HEK293 (cell line): ENCODE data around the gene APOL4.

Source experiments
- CTCF ChIA-PET: fragments of 350-600 bp; formaldehyde crosslinking; extraction: SDS; loops from one replicate; lab custom pipeline; 2021; ENCODE audit warnings: antibody characterized with exemption; lab: Yijun Ruan, JAX
- POLR2A ChIA-PET: fragments of 300-600 bp; formaldehyde crosslinking; extraction: SDS; loops from one replicate; lab custom pipeline; 2020; ENCODE audit warnings: antibody characterized with exemption, inconsistent platforms; lab: Yijun Ruan, JAX
- H3K27ac ChIP-seq: fragments of 200-500 bp; sonication (Bioruptor generic); 2 replicates; pipeline ENCODE4 v1.5.1; 2014; ENCODE audit warnings: low read depth, low read length, control low read depth, inconsistent platforms; ENCODE audit errors: extremely low read depth
- H3K36me3 ChIP-seq, 2 experiments: fragments of 200-500 bp in 1 of 2; sonication (Bioruptor generic) in 1 of 2; 1 replicate in 1 of 2; 2 replicates in 1 of 2; pipeline ENCODE4 v1.5.1; 2014 to 2017; ENCODE audit warnings: inconsistent platforms in 2 of 2, low read length in 2 of 2; ENCODE audit not compliant: control insufficient read depth in 2 of 2, insufficient read depth in 1 of 2
- H3K4me1 ChIP-seq: fragments of 200-500 bp; sonication (Bioruptor generic); 2 replicates; pipeline ENCODE4 v1.5.1; 2014; ENCODE audit warnings: mild to moderate bottlenecking, low read length, inconsistent platforms; ENCODE audit not compliant: control insufficient read depth, insufficient read depth
- H3K4me3 ChIP-seq: 2 replicates; pipeline ENCODE4 v1.5.1; 2011; ENCODE audit warnings: low read depth, mild to moderate bottlenecking, control low read depth, low read length, moderate library complexity
- H3K9me3 ChIP-seq: fragments of 200-500 bp; sonication (Bioruptor generic); 2 replicates; pipeline ENCODE4 v1.5.1; 2014; ENCODE audit warnings: low read depth, low read length, inconsistent platforms; ENCODE audit not compliant: control insufficient read depth, insufficient read depth
- GFI1B ChIP-seq: fragments of 450-650 bp; formaldehyde crosslinking; IDR thresholded peaks from 2 replicates; pipeline ENCODE4 v1.5.1; 2016; ENCODE audit warnings: missing biosample characterization, missing genetic modification characterization
- KLF7 ChIP-seq: fragments of 450-650 bp; formaldehyde crosslinking; IDR thresholded peaks from 2 replicates; pipeline ENCODE4 v1.5.1; 2016; ENCODE audit warnings: missing biosample characterization, missing genetic modification characterization, borderline replicate concordance
- KLF8 ChIP-seq: fragments of 450-650 bp; formaldehyde crosslinking; IDR thresholded peaks from 2 replicates; pipeline ENCODE4 v1.5.1; 2016; ENCODE audit warnings: missing biosample characterization, missing genetic modification characterization
- SETDB1 ChIP-seq: IDR thresholded peaks from one replicate; pipeline ENCODE4 v1.6.1; 2017; ENCODE audit warnings: mild to moderate bottlenecking, low read length, moderate library complexity, mixed read lengths; ENCODE audit not compliant: insufficient read length
- ZBTB1 ChIP-seq: fragments of 450-650 bp; formaldehyde crosslinking; IDR thresholded peaks from 2 replicates; pipeline ENCODE4 v1.5.1; 2016; ENCODE audit warnings: missing biosample characterization, missing genetic modification characterization
- ZBTB49 ChIP-seq: fragments of 450-650 bp; formaldehyde crosslinking; IDR thresholded peaks from 2 replicates; pipeline ENCODE4 v1.5.1; 2016; ENCODE audit warnings: missing biosample characterization, missing genetic modification characterization, low read depth
- ZBTB6 ChIP-seq: fragments of 450-650 bp; formaldehyde crosslinking; IDR thresholded peaks from 2 replicates; pipeline ENCODE4 v1.5.1; 2017; ENCODE audit warnings: missing biosample characterization, missing genetic modification characterization
- ZBTB7A ChIP-seq: fragments of 450-650 bp; formaldehyde crosslinking; IDR thresholded peaks from 2 replicates; pipeline ENCODE4 v1.5.1; 2016; ENCODE audit warnings: low read depth, missing biosample characterization, missing genetic modification characterization
- ZNF248 ChIP-seq: fragments of 450-650 bp; formaldehyde crosslinking; IDR thresholded peaks from 2 replicates; pipeline ENCODE4 v1.5.1; 2017; ENCODE audit warnings: missing biosample characterization, missing genetic modification characterization
- ZNF274 ChIP-seq, 2 experiments: fragments of 200-500 bp in 1 of 2; fragments of 450-650 bp in 1 of 2; sonication (Bioruptor generic) in 1 of 2; formaldehyde crosslinking in 1 of 2; IDR thresholded peaks; 2 replicates each; pipeline versions ENCODE4 v1.5.1 to v1.6.1; 2014 to 2016; ENCODE audit warnings: borderline replicate concordance in 1 of 2, inconsistent platforms in 1 of 2, low read length in 1 of 2, missing biosample characterization in 1 of 2, missing genetic modification characterization in 1 of 2
- ZNF335 ChIP-seq: fragments of 450-650 bp; formaldehyde crosslinking; conservative IDR thresholded peaks from 2 replicates; pipeline ENCODE4 v1.5.1; 2016; ENCODE audit warnings: missing biosample characterization, missing genetic modification characterization
- ZNF37A ChIP-seq: fragments of 450-650 bp; IDR thresholded peaks from 2 replicates; pipeline ENCODE4 v1.5.1; 2018; ENCODE audit warnings: missing biosample characterization, missing genetic modification characterization
- ZNF473 ChIP-seq: fragments of 450-650 bp; formaldehyde crosslinking; IDR thresholded peaks from 2 replicates; pipeline ENCODE4 v1.5.1; 2017; ENCODE audit warnings: missing biosample characterization, missing genetic modification characterization
- ZNF488 ChIP-seq: fragments of 450-650 bp; formaldehyde crosslinking; IDR thresholded peaks from 2 replicates; pipeline ENCODE4 v1.5.1; 2016; ENCODE audit warnings: missing biosample characterization, missing genetic modification characterization
- ZNF510 ChIP-seq: fragments of 450-650 bp; formaldehyde crosslinking; IDR thresholded peaks from 2 replicates; pipeline ENCODE4 v1.5.1; 2018; ENCODE audit warnings: mild to moderate bottlenecking, missing genetic modification characterization, missing biosample characterization; ENCODE audit not compliant: insufficient replicate concordance
- ZNF529 ChIP-seq: fragments of 450-650 bp; formaldehyde crosslinking; IDR thresholded peaks from 2 replicates; pipeline ENCODE4 v1.5.1; 2017; ENCODE audit warnings: missing genetic modification characterization, missing biosample characterization; ENCODE audit not compliant: insufficient replicate concordance
- ZNF558 ChIP-seq: fragments of 450-650 bp; formaldehyde crosslinking; IDR thresholded peaks from 2 replicates; pipeline ENCODE4 v1.5.1; 2016; ENCODE audit warnings: missing biosample characterization, missing genetic modification characterization
- ZNF596 ChIP-seq: fragments of 450-650 bp; IDR thresholded peaks from 2 replicates; pipeline ENCODE4 v1.5.0; 2018; ENCODE audit warnings: missing biosample characterization, mild to moderate bottlenecking, missing genetic modification characterization, moderate library complexity
- ZNF626 ChIP-seq: fragments of 450-650 bp; sonication (Bioruptor Pico); formaldehyde crosslinking; IDR thresholded peaks from 2 replicates; pipeline ENCODE4 v1.5.1; 2018; ENCODE audit warnings: missing biosample characterization, missing genetic modification characterization, inconsistent platforms
- ZNF654 ChIP-seq: fragments of 450-650 bp; formaldehyde crosslinking; IDR thresholded peaks from 2 replicates; pipeline ENCODE4 v1.5.1; 2016; ENCODE audit warnings: low read depth, missing biosample characterization, missing genetic modification characterization
- ZNF658 ChIP-seq: fragments of 450-650 bp; formaldehyde crosslinking; IDR thresholded peaks from 2 replicates; pipeline ENCODE4; 2016; ENCODE audit warnings: missing biosample characterization, missing genetic modification characterization
- ZNF664 ChIP-seq: fragments of 450-650 bp; formaldehyde crosslinking; IDR thresholded peaks from 2 replicates; pipeline ENCODE4 v1.5.1; 2016; ENCODE audit warnings: missing biosample characterization, missing genetic modification characterization
- ZNF701 ChIP-seq: fragments of 450-650 bp; formaldehyde crosslinking; IDR thresholded peaks from 2 replicates; pipeline ENCODE4 v1.5.1; 2016; ENCODE audit warnings: missing biosample characterization, missing genetic modification characterization
- ZNF707 ChIP-seq: fragments of 450-650 bp; formaldehyde crosslinking; IDR thresholded peaks from 2 replicates; pipeline ENCODE4 v1.5.1; 2016; ENCODE audit warnings: missing biosample characterization, missing genetic modification characterization
- ZNF76 ChIP-seq: fragments of 450-650 bp; formaldehyde crosslinking; IDR thresholded peaks from 2 replicates; pipeline ENCODE4; 2016; ENCODE audit warnings: low read depth, missing biosample characterization, missing genetic modification characterization, borderline replicate concordance
- ZNF776 ChIP-seq: fragments of 450-650 bp; formaldehyde crosslinking; IDR thresholded peaks from 2 replicates; pipeline ENCODE4 v1.5.0; 2017; ENCODE audit warnings: missing biosample characterization, missing genetic modification characterization, borderline replicate concordance
- ZNF843 ChIP-seq: fragments of 450-650 bp; formaldehyde crosslinking; IDR thresholded peaks from 2 replicates; pipeline ENCODE4 v1.5.1; 2016; ENCODE audit warnings: missing biosample characterization, missing genetic modification characterization
- ZSCAN30 ChIP-seq: fragments of 450-650 bp; IDR thresholded peaks from 2 replicates; pipeline ENCODE4 v1.5.1; 2018; ENCODE audit warnings: missing biosample characterization, mild to moderate bottlenecking, missing genetic modification characterization, moderate library complexity

The APOL4 gene

GRCh38 chr22:36245805-36246356 lies 44.3 kb upstream of the APOL4 start:
- H3K27ac ChIP-seq, result no peak overlapping the region
- ChIA-PET POLR2A (no interaction called here), CTCF (no interaction called here)
- no peaks in the 10 kb centered on the region for H3K4me1 ChIP-seq
- H3K36me3 ChIP-seq, result no peaks in the 10 kb centered on the region
- no peak overlapping the region for H3K4me3 ChIP-seq
- no peak for TF ChIP-seq ZBTB7A (tag by site-specific recombination)
- no peak for TF ChIP-seq ZNF707 (tag by site-specific recombination)
- no peak for TF ChIP-seq ZBTB6 (tag by site-specific recombination)
- TF ChIP-seq ZNF529 (tag by site-specific recombination), result no peak
- no peak for TF ChIP-seq KLF8
- no peak for TF ChIP-seq ZNF596
- TF ChIP-seq ZBTB49, result no peak
- TF ChIP-seq ZNF473 (tag by site-specific recombination), result no peak
- TF ChIP-seq ZNF76 (tag by site-specific recombination), result no peak
- TF ChIP-seq ZNF274 (IDR thresholded peaks at IDR 0.05; ENCODE audit: low read length), result no peak
- TF ChIP-seq ZNF274 (tag by site-specific recombination; IDR thresholded peaks at IDR 0.05; ENCODE audit: borderline replicate concordance), result no peak
- no peak for TF ChIP-seq SETDB1
- TF ChIP-seq KLF7, result no peak
- TF ChIP-seq ZNF558 (tag by site-specific recombination), result no peak
- no peak for TF ChIP-seq ZNF488 (tag by site-specific recombination)
- no peak for TF ChIP-seq ZSCAN30 (tag by site-specific recombination)
- TF ChIP-seq ZNF335 (tag by site-specific recombination), result no peak
- no peak for TF ChIP-seq ZNF701 (tag by site-specific recombination)
- TF ChIP-seq ZNF776 (tag by site-specific recombination), result no peak
- no peak for TF ChIP-seq ZNF664 (tag by site-specific recombination)
- no peak for TF ChIP-seq GFI1B (tag by site-specific recombination)
- no peaks in the 10 kb centered on the region for H3K9me3 ChIP-seq

- Histone ChIP-seq H3K4me3 (no peak overlapping the region), H3K36me3 (no peaks in the 10 kb centered on the region), H3K4me1 (no peaks in the 10 kb centered on the region), H3K9me3 (no peaks in the 10 kb centered on the region), H3K27ac (no peak overlapping the region)
- ChIA-PET CTCF (interaction anchor here (0.6 kb wide), 1 partner anchor 226 kb away, joined by 4 read pairs; no protein-coding TSS in a partner anchor), POLR2A (no interaction called here)
- TF ChIP-seq ZNF626 (tag by site-specific recombination), result no peak
- TF ChIP-seq ZNF335 (tag by site-specific recombination), result no peak
- no peak for TF ChIP-seq ZBTB1 (tag by site-specific recombination)
- TF ChIP-seq ZNF658, result no peak
- no peak for TF ChIP-seq ZNF843 (tag by site-specific recombination)
- no peak for TF ChIP-seq ZNF37A (tag by site-specific recombination)
- TF ChIP-seq ZNF488 (tag by site-specific recombination), result no peak
- no peak for TF ChIP-seq ZNF510 (tag by site-specific recombination)
- no peak for TF ChIP-seq ZNF654 (tag by site-specific recombination)
- no peak for TF ChIP-seq ZNF248 (tag by site-specific recombination)
Measured at GRCh38 chr22:36244522-36245391, 43.1 kb upstream of the APOL4 start.
